H9 (cell line): Measurements from ENCODE around the gene OR2AT4. TPM values are rescaled to one million over a fixed set of nuclear protein-coding genes. Genes with fewer than 3 reads are reported as not detected.

ENCODE experiments used
- DNase-seq: peaks from one replicate; pipeline ENCODE4 v3.0.0-alpha.2; 2017
- H2AFZ ChIP-seq: one replicate; pipeline ENCODE4 v1.6.1; 2013; ENCODE audit warnings: mild to moderate bottlenecking, low read length, control low read depth, moderate library complexity
- H2AK5ac ChIP-seq: 2 replicates; pipeline ENCODE4 v1.6.1; 2013; ENCODE audit warnings: low read length, control low read depth, mixed read lengths; ENCODE audit not compliant: insufficient read length
- H2BK120ac ChIP-seq: one replicate; pipeline ENCODE4 v1.6.1; 2013; ENCODE audit warnings: low read depth, mild to moderate bottlenecking, low read length, control low read depth, inconsistent platforms; ENCODE audit not compliant: poor library complexity, severe bottlenecking
- H2BK12ac ChIP-seq: 2 replicates; pipeline ENCODE4 v1.6.1; 2013; ENCODE audit warnings: low read length, control low read depth, mixed read lengths, low read depth; ENCODE audit not compliant: insufficient read length
- H2BK15ac ChIP-seq: 2 replicates; pipeline ENCODE4 v1.6.1; 2013; ENCODE audit warnings: low read depth, low read length, control low read depth
- H2BK20ac ChIP-seq: one replicate; pipeline ENCODE4 v1.6.1; 2013; ENCODE audit warnings: low read depth, mild to moderate bottlenecking, low read length, control low read depth, inconsistent platforms; ENCODE audit not compliant: poor library complexity, severe bottlenecking
- H2BK5ac ChIP-seq: 2 replicates; pipeline ENCODE4 v1.6.1; 2013; ENCODE audit warnings: low read length, control low read depth, mixed read lengths; ENCODE audit not compliant: insufficient read length
- H3K14ac ChIP-seq: 2 replicates; pipeline ENCODE4 v1.6.1; 2013; ENCODE audit warnings: low read length, control low read depth; ENCODE audit not compliant: insufficient read depth
- H3K18ac ChIP-seq: 2 replicates; pipeline ENCODE4 v1.6.1; 2013; ENCODE audit warnings: low read depth, mild to moderate bottlenecking, mixed read lengths, low read length, control low read depth; ENCODE audit not compliant: insufficient read length
- H3K23ac ChIP-seq: 2 replicates; pipeline ENCODE4 v1.6.1; 2013; ENCODE audit warnings: low read length, control low read depth, mixed read lengths, low read depth; ENCODE audit not compliant: insufficient read length
- H3K23me2 ChIP-seq: 2 replicates; pipeline ENCODE4 v1.6.1; 2013; ENCODE audit warnings: low read depth, mild to moderate bottlenecking, mixed read lengths, low read length, control low read depth; ENCODE audit not compliant: insufficient read length, poor library complexity, severe bottlenecking
- H3K27ac ChIP-seq: 2 replicates; pipeline ENCODE4 v1.5.1; 2013; ENCODE audit warnings: low read length, control low read depth, mixed read lengths, low read depth; ENCODE audit not compliant: insufficient read length
- H3K27me3 ChIP-seq: 2 replicates; pipeline ENCODE4 v1.6.1; 2013; ENCODE audit warnings: low read length, control low read depth, inconsistent platforms; ENCODE audit not compliant: insufficient read depth
- H3K4ac ChIP-seq: 2 replicates; pipeline ENCODE4 v1.6.1; 2013; ENCODE audit warnings: low read depth, mild to moderate bottlenecking, control low read depth, inconsistent platforms, low read length, moderate library complexity
- H3K4me1 ChIP-seq: 2 replicates; pipeline ENCODE4 v1.6.1; 2013; ENCODE audit warnings: low read length, control low read depth, inconsistent platforms; ENCODE audit not compliant: insufficient read depth
- H3K4me2 ChIP-seq: 2 replicates; pipeline ENCODE4 v1.6.1; 2013; ENCODE audit warnings: low read length, control low read depth, mixed read lengths; ENCODE audit not compliant: insufficient read length, insufficient read depth
- H3K56ac ChIP-seq: 2 replicates; pipeline ENCODE4 v1.6.1; 2013; ENCODE audit warnings: low read depth, mild to moderate bottlenecking, mixed read lengths, low read length, control low read depth; ENCODE audit not compliant: insufficient read length
- H3K79me1 ChIP-seq: 2 replicates; pipeline ENCODE4 v1.6.1; 2013; ENCODE audit warnings: low read depth, mild to moderate bottlenecking, moderate library complexity, low read length, control low read depth, inconsistent platforms; ENCODE audit not compliant: insufficient read depth, poor library complexity, severe bottlenecking
- H3K79me2 ChIP-seq: 2 replicates; pipeline ENCODE4 v1.6.1; 2013; ENCODE audit warnings: low read length, control low read depth, inconsistent platforms; ENCODE audit not compliant: insufficient read depth
- H3K9ac ChIP-seq: 2 replicates; pipeline ENCODE4 v1.6.1; 2013; ENCODE audit warnings: low read length, control low read depth, mixed read lengths; ENCODE audit not compliant: insufficient read length; ENCODE audit errors: extremely low read depth
- H3K9me3 ChIP-seq: one replicate; pipeline ENCODE4 v1.6.1; 2013; ENCODE audit warnings: low read depth, low read length, inconsistent platforms; ENCODE audit not compliant: control insufficient read depth
- H3T11ph ChIP-seq: one replicate; pipeline ENCODE4 v1.6.1; 2013; ENCODE audit warnings: mild to moderate bottlenecking, low read length, control low read depth, inconsistent platforms
- H4K20me1 ChIP-seq: one replicate; pipeline ENCODE4 v1.6.1; 2013; ENCODE audit not compliant: control insufficient read depth, insufficient read length, insufficient read depth
- H4K5ac ChIP-seq: 2 replicates; pipeline ENCODE4 v1.6.1; 2013; ENCODE audit warnings: low read depth, mild to moderate bottlenecking, mixed read lengths, low read length, control low read depth; ENCODE audit not compliant: insufficient read length
- H4K8ac ChIP-seq: replicated peaks from 2 replicates; pipeline ENCODE4 v1.6.1; 2013; ENCODE audit warnings: low read length, control low read depth, mixed read lengths, low read depth; ENCODE audit not compliant: insufficient read length
- H4K91ac ChIP-seq: 2 replicates; pipeline ENCODE4 v1.6.1; 2013; ENCODE audit warnings: low read depth, mild to moderate bottlenecking, moderate library complexity, mixed read lengths, low read length, control low read depth; ENCODE audit not compliant: insufficient read length
- H3K27ac Mint-ChIP-seq, 3 experiments: 2 replicates in 2 of 3; 3 replicates in 1 of 3; pipeline ENCODE4 v1.8.0; 2020 to 2021; ENCODE audit warnings: mixed read lengths in 3 of 3, mild to moderate bottlenecking in 1 of 3, moderate library complexity in 1 of 3
- H3K27me3 Mint-ChIP-seq: 2 replicates; pipeline ENCODE4 v1.8.0; 2021; ENCODE audit warnings: low read depth, mild to moderate bottlenecking, moderate library complexity, mixed read lengths
- H3K36me3 Mint-ChIP-seq, 3 experiments: 2 replicates in 2 of 3; 3 replicates in 1 of 3; pipeline ENCODE4 v1.8.0; 2020 to 2021; ENCODE audit warnings: low read depth in 3 of 3, mixed read lengths in 3 of 3; ENCODE audit not compliant: insufficient read depth in 1 of 3
- H3K4me1 Mint-ChIP-seq, 2 experiments: 2 replicates each; pipeline ENCODE4 v1.8.0; 2020; ENCODE audit warnings: mixed read lengths in 2 of 2
- H3K4me3 Mint-ChIP-seq, 2 experiments: 2 replicates in 1 of 2; 3 replicates in 1 of 2; pipeline ENCODE4 v1.8.0; 2020 to 2021; ENCODE audit warnings: mild to moderate bottlenecking in 2 of 2, mixed read lengths in 2 of 2, moderate library complexity in 1 of 2
- H3K9me3 Mint-ChIP-seq, 2 experiments: 2 replicates in 1 of 2; 3 replicates in 1 of 2; pipeline ENCODE4 v1.8.0; 2020; ENCODE audit warnings: mild to moderate bottlenecking in 2 of 2, mixed read lengths in 2 of 2, moderate library complexity in 1 of 2
- CTCF ChIP-seq: fragments of 200-600 bp; sonication (generic); conservative IDR thresholded peaks from 3 replicates; pipeline ENCODE4 v1.8.0; 2021; ENCODE audit warnings: antibody characterized with exemption, mild to moderate bottlenecking
- WGBS: extraction: QIAGEN DNeasy Blood & Tissue Kit; methylation state at CpG from one replicate; pipeline ENCODE4 v1.1.7; 2013; ENCODE audit warnings: missing lambda C conversion rate, low lambda C conversion rate, mixed read lengths; ENCODE audit not compliant: insufficient read length; ENCODE audit errors: extremely low coverage; 5-methylcytosine and 5-hydroxymethylcytosine counted together
- total RNA-seq: library from RNA; stranded (reverse); gene quantifications from 2 replicates; pipeline ENCODE4 v1.2.1, GENCODE V29; 2021

OR2AT4 gene
- total RNA-seq, 1 experiment from 2014 or later, result not detected

DNA sequence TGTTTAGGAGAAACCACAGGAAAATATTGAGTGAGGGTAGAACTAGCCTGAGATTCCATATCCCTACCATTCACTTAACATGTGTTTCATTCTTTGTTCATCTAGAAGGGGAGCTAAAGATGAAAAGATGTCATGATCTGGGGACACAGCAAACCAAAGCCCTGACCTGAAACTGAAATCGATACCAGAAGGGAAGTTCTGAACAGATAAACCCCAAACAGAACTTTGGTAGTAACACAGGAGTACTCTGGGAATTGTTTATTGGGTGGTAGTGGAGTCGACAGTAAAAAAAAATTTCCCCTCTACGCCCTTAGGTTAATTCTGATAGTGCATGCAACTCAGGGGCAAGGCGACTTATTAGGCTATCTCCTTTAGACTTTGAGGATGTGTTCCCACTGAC lies 27.2 kb downstream of the OR2AT4 start:
- no peak overlapping the region for H3K27ac Mint-ChIP-seq
- Histone ChIP-seq H4K8ac (no peak overlapping the region), H3T11ph (no peak overlapping the region), H3K4me2 (no peak overlapping the region), H3K18ac (no peak overlapping the region), H2BK12ac (no peak overlapping the region), H3K9me3 (no peaks in the 10 kb centered on the region), H2BK120ac (no peak overlapping the region), H3K27me3 (no peaks in the 10 kb centered on the region), H3K23me2 (no peaks in the 10 kb centered on the region), H3K79me2 (no peaks in the 10 kb centered on the region), H3K4ac (no peak overlapping the region), H3K27ac (no peak overlapping the region), H2BK20ac (no peak overlapping the region), H2BK15ac (no peak overlapping the region), H4K91ac (no peak overlapping the region), H2BK5ac (no peak overlapping the region), H3K4me1 (no peaks in the 10 kb centered on the region), H3K79me1 (no peaks in the 10 kb centered on the region), H3K14ac (no peak overlapping the region), H4K20me1 (no peaks in the 10 kb centered on the region), H3K23ac (no peak overlapping the region), H3K56ac (no peak overlapping the region), H2AK5ac (no peak overlapping the region), H4K5ac (no peak overlapping the region), H3K9ac (no peak overlapping the region), H2AFZ (no peak overlapping the region)
- H3K4me1 Mint-ChIP-seq, result peaks cover 6 to 10% of the 10 kb centered on the region in 2 experiments
- H3K27me3 Mint-ChIP-seq, result peaks cover 2% of the 10 kb centered on the region; the same call in 1 of the 2 replicates
- no peak for DNase-seq
- no peak overlapping the region for H3K4me3 Mint-ChIP-seq
- TF ChIP-seq CTCF, result no peak
- H3K9me3 Mint-ChIP-seq, result no peaks in the 10 kb centered on the region; a peak in 3 of 5 replicates
- WGBS, result no CpG with 5 or more reads among the region's 4 CpGs
- no peaks in the 10 kb centered on the region for H3K36me3 Mint-ChIP-seq
